Measurements from ENCODE around the gene ECT2.
"Not testable (repeated sequence)": the region's sequence is repeated elsewhere in the genome, so short reads cannot be mapped to it uniquely, and the experiment has no call there.

The ECT2 gene

DNA sequence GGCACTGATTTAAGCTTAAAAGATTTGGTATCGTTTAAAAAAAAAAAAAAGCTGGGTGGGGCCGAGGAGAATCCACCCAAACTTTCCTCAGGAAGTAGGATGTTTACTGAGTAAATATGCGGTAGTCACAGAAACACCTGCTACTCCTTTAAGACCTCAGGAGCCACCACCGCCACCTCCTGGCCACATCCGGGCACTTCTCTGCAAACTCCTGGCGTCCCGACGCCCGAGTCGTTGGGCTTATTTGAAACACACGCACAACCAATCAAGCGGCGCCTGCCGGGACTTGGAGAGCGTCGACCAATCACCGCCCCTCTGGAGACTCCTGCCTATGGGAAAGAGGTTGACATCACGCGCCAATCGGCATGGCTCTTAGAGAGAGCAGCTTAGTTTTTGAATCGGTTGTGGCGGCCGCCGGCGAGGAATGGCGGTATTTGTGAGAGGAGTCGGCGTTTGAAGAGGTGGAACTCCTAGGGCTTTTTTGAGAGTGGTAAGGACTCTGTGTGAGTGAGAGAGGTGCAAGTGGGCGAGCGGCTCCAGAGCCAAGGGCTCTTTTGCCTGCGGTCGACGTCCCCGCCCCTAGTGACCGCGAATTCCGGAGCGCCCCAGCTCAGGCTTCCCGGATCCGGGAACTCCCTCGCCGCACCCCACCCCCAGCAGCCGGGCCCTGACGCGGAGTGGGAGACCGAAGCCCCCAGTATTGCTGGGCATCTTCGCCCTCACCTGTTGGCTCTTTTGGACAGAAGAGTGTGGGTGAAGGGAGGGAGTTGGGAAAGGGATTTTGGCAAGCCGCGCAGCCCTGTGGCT, at the start of gene ECT2:
Gene ECT2 (plus strand): TSS at position 359 of the 807 bp plus-strand sequence. CDS start 3,805 bp downstream, outside the sequence.
- Mint-ChIP-seq H3K27ac (peak within 1 kb of the TSS; percentile 86), H3K4me3 (peak within 1 kb of the TSS; percentile 93), H3K27me3 (no peaks in the 10 kb centered on the region), H3K4me1 (peaks cover 9% of the 10 kb centered on the region), H3K36me3 (peaks cover 5% of the 10 kb centered on the region), H3K9me3 (no peaks in the 10 kb centered on the region)
- ATAC-seq, result peak; percentile 100

DNA sequence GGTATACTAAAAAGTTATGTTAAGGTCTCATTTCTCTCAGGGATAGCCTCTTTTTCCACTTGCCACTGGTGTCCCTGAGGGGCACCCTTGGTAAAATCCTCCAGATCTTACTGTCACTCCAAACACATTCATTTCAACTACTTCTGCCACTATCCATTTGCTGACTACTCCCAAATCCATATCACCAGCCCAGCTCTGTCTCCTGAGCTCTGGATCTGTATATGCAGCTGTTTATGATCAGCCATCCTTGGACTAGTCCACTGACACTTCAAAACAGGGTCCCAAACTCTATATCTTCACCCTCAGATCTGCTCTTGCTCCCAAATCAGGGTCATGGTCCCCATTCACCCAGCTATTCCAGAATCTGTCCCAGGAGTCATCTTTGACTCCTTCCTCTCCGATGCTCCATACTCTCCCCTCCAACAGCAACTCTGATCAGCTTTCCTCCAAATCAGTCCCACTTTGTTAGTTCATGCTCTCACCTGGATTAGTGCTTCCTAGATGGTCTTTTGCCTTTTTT, 49.5 kb upstream of the ECT2 start:
- H3K4me1 Mint-ChIP-seq, result peaks cover 22% of the 10 kb centered on the region
- no peaks in the 10 kb centered on the region for H3K27me3 Mint-ChIP-seq
- H3K9me3 Mint-ChIP-seq, result no peaks in the 10 kb centered on the region
- H3K27ac Mint-ChIP-seq, result no peak overlapping the region
- no peak for ATAC-seq
- peaks cover 12% of the 10 kb centered on the region for H3K36me3 Mint-ChIP-seq
- H3K4me3 Mint-ChIP-seq, result no peak overlapping the region

DNA sequence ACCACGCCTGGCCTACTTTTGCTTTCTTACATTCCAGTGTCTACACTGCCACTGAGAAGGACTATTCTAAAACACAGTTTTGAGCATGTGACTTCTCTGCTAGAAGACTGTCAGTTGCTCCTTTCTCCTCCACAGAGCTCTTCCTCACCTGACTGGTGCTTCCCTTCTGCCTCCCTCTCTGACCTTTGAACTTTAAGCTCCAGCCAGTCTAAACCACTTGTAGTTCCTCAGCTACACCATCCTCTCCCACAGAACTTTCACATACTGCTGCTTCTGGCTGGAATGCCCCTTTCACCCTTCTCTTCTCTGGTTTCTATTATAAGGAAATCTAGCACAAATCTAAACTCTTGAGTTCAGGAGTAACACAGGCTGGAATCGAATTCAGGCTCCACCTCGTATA, 48.8 kb upstream of the ECT2 start:
- H3K27me3 Mint-ChIP-seq, result no peaks in the 10 kb centered on the region
- peaks cover 22% of the 10 kb centered on the region for H3K4me1 Mint-ChIP-seq
- ATAC-seq, result no peak
- H3K9me3 Mint-ChIP-seq, result no peaks in the 10 kb centered on the region
- H3K36me3 Mint-ChIP-seq, result peaks cover 12% of the 10 kb centered on the region
- H3K4me3 Mint-ChIP-seq, result no peak overlapping the region
- H3K27ac Mint-ChIP-seq, result no peak overlapping the region

- Mint-ChIP-seq H3K4me3 (no peak overlapping the region), H3K4me1 (peaks cover 22% of the 10 kb centered on the region), H3K27me3 (no peaks in the 10 kb centered on the region), H3K9me3 (no peaks in the 10 kb centered on the region), H3K36me3 (peaks cover 12% of the 10 kb centered on the region), H3K27ac (no peak overlapping the region)
- no peak for ATAC-seq
Measured at GRCh38 chr3:172702256-172702655, 48.3 kb upstream of the ECT2 start.

DNA sequence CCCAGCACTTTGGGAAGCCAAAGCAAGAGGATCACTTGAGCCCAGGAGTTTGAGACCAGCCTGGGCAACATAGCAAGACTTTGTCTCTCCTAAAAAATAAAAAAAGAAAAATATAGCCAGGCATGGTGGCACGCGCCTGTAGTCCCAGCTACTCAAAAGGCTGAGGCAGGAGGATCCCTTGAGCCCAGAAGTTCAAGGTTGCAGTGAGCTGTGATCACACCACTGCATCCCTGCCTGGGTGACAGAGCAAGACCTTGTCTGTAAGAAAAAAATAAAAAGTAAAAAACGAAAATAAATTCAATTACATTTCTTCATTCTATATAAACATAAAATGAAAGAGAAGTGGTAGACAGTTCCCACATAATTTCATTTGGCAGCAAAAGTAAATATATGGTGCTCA, 47.8 kb upstream of the ECT2 start:
- not testable (repeated sequence) for H3K4me3 Mint-ChIP-seq, H3K27me3 Mint-ChIP-seq, ATAC-seq, H3K27ac Mint-ChIP-seq, H3K9me3 Mint-ChIP-seq
- Mint-ChIP-seq H3K36me3 (peaks cover 12% of the 10 kb centered on the region), H3K4me1 (peaks cover 22% of the 10 kb centered on the region)

GRCh38 chr3:172704001-172704400, 46.5 kb upstream of the ECT2 start:
- Mint-ChIP-seq H3K9me3 (no peaks in the 10 kb centered on the region), H3K27me3 (no peaks in the 10 kb centered on the region), H3K36me3 (peaks cover 7% of the 10 kb centered on the region), H3K27ac (no peak overlapping the region), H3K4me1 (peaks cover 19% of the 10 kb centered on the region), H3K4me3 (no peak overlapping the region)
- ATAC-seq, result no peak

DNA sequence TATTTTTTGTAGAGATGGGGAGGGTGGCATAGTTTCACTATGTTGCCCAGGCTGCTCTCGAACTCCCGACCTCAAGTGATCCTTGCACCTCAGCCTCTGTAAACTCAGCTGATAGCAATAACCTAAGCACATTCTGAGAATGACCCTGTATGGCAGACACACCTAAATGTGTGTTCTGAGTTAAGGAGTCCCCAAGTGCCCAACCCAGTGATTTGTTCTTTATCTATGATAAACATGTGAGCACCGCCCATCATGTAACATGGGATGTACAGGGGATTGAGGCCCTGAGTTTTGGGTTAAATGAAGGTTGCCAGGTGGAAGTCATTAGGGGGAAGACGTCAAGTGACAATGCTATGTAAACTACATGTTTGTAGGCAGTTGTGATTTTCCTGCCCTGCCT, 45.4 kb upstream of the ECT2 start:
- ATAC-seq, result no peak
- Mint-ChIP-seq H3K9me3 (no peaks in the 10 kb centered on the region), H3K27me3 (no peaks in the 10 kb centered on the region)

DNA sequence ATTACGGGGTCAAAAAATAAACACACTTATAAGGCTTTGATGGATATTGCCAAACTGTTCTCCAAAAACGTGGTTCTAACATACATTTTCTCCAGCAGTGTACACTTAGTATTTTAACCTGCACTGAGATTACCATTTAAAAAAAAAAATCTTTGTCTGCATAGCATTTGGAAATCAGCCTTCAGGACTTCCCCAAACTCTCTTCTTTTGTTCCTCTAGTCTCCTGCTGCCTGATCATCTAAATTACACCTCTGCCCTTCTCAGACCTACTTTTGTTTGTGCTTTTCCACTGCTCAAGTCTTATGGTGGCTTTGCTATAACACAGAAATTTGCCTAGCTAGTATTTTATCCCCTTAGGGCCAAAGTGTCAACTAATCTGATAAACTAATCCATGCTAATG, 43.5 kb upstream of the ECT2 start:
- Mint-ChIP-seq H3K27me3 (no peaks in the 10 kb centered on the region), H3K4me1 (peaks cover 26% of the 10 kb centered on the region), H3K4me3 (no peak overlapping the region), H3K36me3 (peaks cover under 1% of the 10 kb centered on the region), H3K9me3 (no peaks in the 10 kb centered on the region), H3K27ac (no peak overlapping the region)
- ATAC-seq, result no peak

More for the DNA sequence above, 45.4 kb upstream of the ECT2 start:
- Mint-ChIP-seq H3K36me3 (peaks cover 5% of the 10 kb centered on the region), H3K4me1 (peaks cover 28% of the 10 kb centered on the region), H3K27ac (no peak overlapping the region), H3K4me3 (no peak overlapping the region)

GRCh38 chr3:172707967-172708366, 42.6 kb upstream of the ECT2 start:
- no peak for ATAC-seq
- H3K27me3 Mint-ChIP-seq, result no peaks in the 10 kb centered on the region
- peaks cover 22% of the 10 kb centered on the region for H3K4me1 Mint-ChIP-seq
- no peak overlapping the region for H3K4me3 Mint-ChIP-seq
- no peaks in the 10 kb centered on the region for H3K9me3 Mint-ChIP-seq
- H3K27ac Mint-ChIP-seq, result no peak overlapping the region
- no peaks in the 10 kb centered on the region for H3K36me3 Mint-ChIP-seq

DNA sequence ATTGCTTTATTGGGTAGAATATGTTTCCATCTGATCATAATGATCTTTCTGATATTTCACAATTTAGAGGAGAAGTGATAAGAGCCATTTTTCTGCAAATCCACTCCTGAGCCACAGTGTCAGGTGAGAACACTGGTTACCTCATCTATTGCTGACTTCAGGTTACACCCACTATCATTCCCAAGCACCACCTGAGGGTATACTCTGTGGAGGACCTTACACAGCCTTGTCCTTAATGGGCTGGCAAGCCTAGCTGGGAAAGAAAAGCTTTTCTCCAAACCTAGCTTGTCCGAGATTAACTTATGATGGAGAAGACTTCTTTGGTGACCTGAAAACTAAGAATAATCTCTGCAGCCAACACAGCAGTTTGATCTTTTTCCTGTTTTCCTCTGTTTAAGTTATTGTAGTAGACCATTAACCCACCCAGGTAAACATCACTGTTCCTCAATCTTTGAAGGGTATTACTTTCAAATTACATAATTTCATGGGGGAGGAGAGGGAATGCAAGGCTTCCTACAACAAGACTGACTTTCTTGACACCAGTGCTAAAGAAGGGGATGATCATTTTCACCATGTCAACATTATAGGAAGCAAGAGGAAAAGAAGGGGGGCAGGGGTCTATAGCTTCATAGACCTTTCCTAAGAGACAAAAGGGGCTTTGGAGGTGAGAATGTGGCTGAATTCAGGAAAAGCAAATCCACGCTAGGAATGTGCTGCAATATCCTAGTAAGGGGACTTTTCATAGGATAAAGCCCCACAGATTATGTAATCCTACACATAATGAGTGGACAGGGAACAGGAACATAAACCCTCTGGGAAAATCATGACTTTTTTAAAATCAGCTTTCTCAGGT, 41.4 kb upstream of the ECT2 start:
- H3K4me3 Mint-ChIP-seq, result peak overlapping the region; percentile 95

GRCh38 chr3:172709774-172710663, 40.5 kb upstream of the ECT2 start:
- peaks cover 16% of the 10 kb centered on the region for H3K4me1 Mint-ChIP-seq
- H3K27ac Mint-ChIP-seq, result peak overlapping the region; percentile 80
- no peaks in the 10 kb centered on the region for H3K9me3 Mint-ChIP-seq
- H3K27me3 Mint-ChIP-seq, result no peaks in the 10 kb centered on the region
- H3K4me3 Mint-ChIP-seq, result peak overlapping the region; percentile 95
- no peaks in the 10 kb centered on the region for H3K36me3 Mint-ChIP-seq
- ATAC-seq, result peak; percentile 2

More for the DNA sequence above, 41.4 kb upstream of the ECT2 start:
- H3K27ac Mint-ChIP-seq, result peak overlapping the region; percentile 80
- H3K36me3 Mint-ChIP-seq, result no peaks in the 10 kb centered on the region
- H3K27me3 Mint-ChIP-seq, result no peaks in the 10 kb centered on the region
- H3K4me1 Mint-ChIP-seq, result peaks cover 18% of the 10 kb centered on the region
- ATAC-seq, result no peak
- no peaks in the 10 kb centered on the region for H3K9me3 Mint-ChIP-seq

DNA sequence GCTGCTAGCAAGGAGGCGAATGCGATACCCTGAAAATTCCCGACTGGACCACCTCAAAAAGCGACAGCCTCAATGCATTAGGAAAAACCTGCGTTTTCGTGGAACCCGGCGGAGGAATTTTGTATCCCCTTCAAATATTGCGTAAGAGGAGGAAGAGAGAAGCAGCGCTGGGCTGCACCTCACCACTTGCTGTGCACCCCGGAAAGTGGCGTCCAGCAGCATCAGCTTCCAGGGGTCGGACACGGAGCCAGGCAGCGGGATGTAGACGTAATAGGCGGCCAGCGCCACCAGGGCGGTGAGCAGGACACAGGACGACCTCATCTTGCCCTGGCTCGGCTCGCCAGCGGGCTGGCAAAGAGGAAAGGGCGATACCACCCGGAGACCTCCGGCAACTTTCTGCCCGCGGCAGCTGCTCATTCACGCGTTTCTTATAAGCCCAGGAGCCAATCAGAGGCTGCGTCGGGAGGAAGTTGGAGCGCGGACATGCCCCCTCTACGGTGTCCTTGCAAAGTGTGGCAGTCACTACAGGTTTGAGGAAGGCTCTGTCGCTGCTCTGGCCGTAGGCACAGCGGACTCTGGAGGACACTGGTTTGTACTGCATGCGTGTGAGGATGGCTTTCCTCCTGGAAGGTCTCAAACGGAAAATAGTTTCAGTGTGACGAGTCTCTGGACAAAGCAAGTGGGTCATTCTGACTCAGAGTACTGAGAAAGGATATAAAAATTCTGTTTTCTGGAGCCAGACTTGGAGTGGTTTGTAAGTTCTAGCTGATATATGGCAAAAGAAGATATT, 39.7 kb upstream of the ECT2 start, which contains the start of gene NCEH1:
Gene NCEH1 (minus strand): TSS at position 404 of the 790 bp plus-strand sequence. CDS start 83 bp downstream, at position 321.
- Mint-ChIP-seq H3K9me3 (no peaks in the 10 kb centered on the region), H3K36me3 (no peaks in the 10 kb centered on the region), H3K4me1 (peaks cover 16% of the 10 kb centered on the region)

DNA sequence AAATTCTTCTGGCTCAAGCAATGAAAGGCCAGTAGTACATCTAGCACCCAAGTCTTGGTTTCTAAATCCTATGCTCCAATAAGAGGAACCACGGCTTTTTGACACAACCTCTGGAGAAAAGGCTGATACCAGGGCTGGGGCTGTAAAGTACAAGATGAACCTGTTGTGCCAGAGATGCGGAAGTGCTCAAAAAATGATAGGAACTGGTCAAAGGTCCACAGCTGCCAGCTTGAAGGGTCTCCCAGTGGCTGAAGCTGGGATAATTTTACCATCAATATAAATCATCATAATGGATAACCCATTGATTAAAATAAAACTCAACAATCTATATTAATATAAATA, 39.1 kb upstream of the ECT2 start:
- peak; percentile 2 for ATAC-seq
- Mint-ChIP-seq H3K9me3 (no peaks in the 10 kb centered on the region), H3K27me3 (no peaks in the 10 kb centered on the region), H3K27ac (peak overlapping the region; percentile 80), H3K36me3 (no peaks in the 10 kb centered on the region), H3K4me3 (peak overlapping the region; percentile 95), H3K4me1 (peaks cover 16% of the 10 kb centered on the region)

More for the DNA sequence above, 39.7 kb upstream of the ECT2 start, which contains the start of gene NCEH1:
- Mint-ChIP-seq H3K27ac (peak within 1 kb of the TSS; percentile 80), H3K4me3 (peak within 1 kb of the TSS; percentile 95), H3K27me3 (no peaks in the 10 kb centered on the region)
- ATAC-seq, result peak; percentile 99

- Mint-ChIP-seq H3K9me3 (no peaks in the 10 kb centered on the region), H3K27ac (no peak overlapping the region), H3K36me3 (no peaks in the 10 kb centered on the region), H3K27me3 (no peaks in the 10 kb centered on the region), H3K4me1 (peaks cover 16% of the 10 kb centered on the region), H3K4me3 (no peak overlapping the region)
- no peak for ATAC-seq
Measured at GRCh38 chr3:172713316-172713715, 37.2 kb upstream of the ECT2 start.
